ENCODE results near the gene EXOC2. TPM values are rescaled to one million over a fixed set of nuclear protein-coding genes. Genes with fewer than 3 reads are reported as not detected.

EXOC2 gene
- total RNA-seq, 1 donor from 2014 or later: 22.9 TPM

- no peak for DNase-seq (ENCODE audit: extremely low spot score, unreplicated experiment)
- Mint-ChIP-seq H3K4me1 (ENCODE audit: unreplicated experiment) (peaks cover 27% of the 10 kb centered on the region), H3K27ac (no peak overlapping the region), H3K36me3 (peaks cover 16% of the 10 kb centered on the region), H3K9me3 (no peaks in the 10 kb centered on the region), H3K4me3 (no peak overlapping the region), H3K27me3 (peaks cover 3% of the 10 kb centered on the region)
- TF ChIP-seq CTCF (conservative IDR thresholded peaks at IDR 0.05): no peak
Measured at GRCh38 chr6:678520-678919, 14.4 kb downstream of the EXOC2 start.

- no peak overlapping the region for H3K4me3 Mint-ChIP-seq
- H3K4me1 Mint-ChIP-seq (ENCODE audit: unreplicated experiment): peaks cover 21% of the 10 kb centered on the region
- peaks cover 15% of the 10 kb centered on the region for H3K36me3 Mint-ChIP-seq
- no peak for DNase-seq (ENCODE audit: extremely low spot score, unreplicated experiment)
- no peak overlapping the region for H3K27ac Mint-ChIP-seq
- peaks cover 1% of the 10 kb centered on the region for H3K27me3 Mint-ChIP-seq
- H3K9me3 Mint-ChIP-seq: no peaks in the 10 kb centered on the region
- no peak for TF ChIP-seq CTCF (conservative IDR thresholded peaks at IDR 0.05)
Measured at GRCh38 chr6:677919-678318, 15.0 kb downstream of the EXOC2 start.

- H3K27ac Mint-ChIP-seq: no peak overlapping the region
- H3K36me3 Mint-ChIP-seq: peaks cover 12% of the 10 kb centered on the region
- H3K4me3 Mint-ChIP-seq: no peak overlapping the region
- H3K9me3 Mint-ChIP-seq: peaks cover 6% of the 10 kb centered on the region
- no peak for DNase-seq (ENCODE audit: extremely low spot score, unreplicated experiment)
- H3K27me3 Mint-ChIP-seq: no peaks in the 10 kb centered on the region
- H3K4me1 Mint-ChIP-seq (ENCODE audit: unreplicated experiment): peaks cover 6% of the 10 kb centered on the region
- no peak for TF ChIP-seq CTCF (conservative IDR thresholded peaks at IDR 0.05)
Measured at GRCh38 chr6:674956-675355, 18.0 kb downstream of the EXOC2 start.

- no peaks in the 10 kb centered on the region for H3K27me3 Mint-ChIP-seq
- peaks cover 3% of the 10 kb centered on the region for H3K4me1 Mint-ChIP-seq (ENCODE audit: unreplicated experiment)
- TF ChIP-seq CTCF (conservative IDR thresholded peaks at IDR 0.05): no peak
- H3K4me3 Mint-ChIP-seq: no peak overlapping the region
- DNase-seq (ENCODE audit: extremely low spot score, unreplicated experiment): no peak
- peaks cover 10% of the 10 kb centered on the region for H3K36me3 Mint-ChIP-seq
- H3K9me3 Mint-ChIP-seq: peaks cover 6% of the 10 kb centered on the region
- H3K27ac Mint-ChIP-seq: no peak overlapping the region
Measured at GRCh38 chr6:674406-674805, 18.5 kb downstream of the EXOC2 start.

- no peak for TF ChIP-seq CTCF (conservative IDR thresholded peaks at IDR 0.05)
- no peaks in the 10 kb centered on the region for H3K4me1 Mint-ChIP-seq (ENCODE audit: unreplicated experiment)
- no peaks in the 10 kb centered on the region for H3K27me3 Mint-ChIP-seq
- H3K36me3 Mint-ChIP-seq: peaks cover 16% of the 10 kb centered on the region
- peaks cover 4% of the 10 kb centered on the region for H3K9me3 Mint-ChIP-seq
- no peak for DNase-seq (ENCODE audit: extremely low spot score, unreplicated experiment)
- no peak overlapping the region for H3K27ac Mint-ChIP-seq
- H3K4me3 Mint-ChIP-seq: no peak overlapping the region
Measured at GRCh38 chr6:667253-667927, 25.5 kb downstream of the EXOC2 start.
